Measurements from ENCODE around the gene CPNE8. TPM values are rescaled to one million over a fixed set of nuclear protein-coding genes. Genes with fewer than 3 reads are reported as not detected.

CPNE8 gene
- total and polyA plus RNA-seq, 2 experiments from 2014 or later: 5.9 to 14.5 TPM

GRCh38 chr12:38761636-38762342, 143.6 kb downstream of the CPNE8 start:
- Histone ChIP-seq H3K27me3 (no peaks in the 10 kb centered on the region), H3K36me3 (replicated peaks; ENCODE audit: insufficient read depth, low read depth) (no peaks in the 10 kb centered on the region), H3K9me2 (replicated peaks; ENCODE audit: insufficient read depth) (no peaks in the 10 kb centered on the region), H3K27ac (no peak overlapping the region), H4K20me1 (ENCODE audit: insufficient read depth, poor library complexity, severe bottlenecking) (no peaks in the 10 kb centered on the region), H2AFZ (no peak overlapping the region), H3K4me3 (no peak overlapping the region), H3K9me3 (ENCODE audit: low read depth) (no peaks in the 10 kb centered on the region), H3K79me2 (no peaks in the 10 kb centered on the region), H3K4me1 (ENCODE audit: insufficient read depth) (no peaks in the 10 kb centered on the region), H3K4me2 (no peak overlapping the region)
- WGBS (ENCODE audit: low lambda C conversion rate, missing lambda C conversion rate): 93% methylated on average over 3 of the region's 3 CpGs
- TF ChIP-seq, protein P1, sequence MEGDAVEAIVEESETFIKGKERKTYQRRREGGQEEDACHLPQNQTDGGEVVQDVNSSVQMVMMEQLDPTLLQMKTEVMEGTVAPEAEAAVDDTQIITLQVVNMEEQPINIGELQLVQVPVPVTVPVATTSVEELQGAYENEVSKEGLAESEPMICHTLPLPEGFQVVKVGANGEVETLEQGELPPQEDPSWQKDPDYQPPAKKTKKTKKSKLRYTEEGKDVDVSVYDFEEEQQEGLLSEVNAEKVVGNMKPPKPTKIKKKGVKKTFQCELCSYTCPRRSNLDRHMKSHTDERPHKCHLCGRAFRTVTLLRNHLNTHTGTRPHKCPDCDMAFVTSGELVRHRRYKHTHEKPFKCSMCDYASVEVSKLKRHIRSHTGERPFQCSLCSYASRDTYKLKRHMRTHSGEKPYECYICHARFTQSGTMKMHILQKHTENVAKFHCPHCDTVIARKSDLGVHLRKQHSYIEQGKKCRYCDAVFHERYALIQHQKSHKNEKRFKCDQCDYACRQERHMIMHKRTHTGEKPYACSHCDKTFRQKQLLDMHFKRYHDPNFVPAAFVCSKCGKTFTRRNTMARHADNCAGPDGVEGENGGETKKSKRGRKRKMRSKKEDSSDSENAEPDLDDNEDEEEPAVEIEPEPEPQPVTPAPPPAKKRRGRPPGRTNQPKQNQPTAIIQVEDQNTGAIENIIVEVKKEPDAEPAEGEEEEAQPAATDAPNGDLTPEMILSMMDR (IDR thresholded peaks at IDR 0.05; ENCODE audit: poor library complexity): no peak
- TF ChIP-seq EZH2phosphoT487 (IDR thresholded peaks at IDR 0.05; ENCODE audit: low read depth, severe bottlenecking, unreplicated experiment) (no peak), EZH2 (IDR thresholded peaks at IDR 0.05; ENCODE audit: borderline replicate concordance) (no peak)
- DNase-seq (ENCODE audit: low spot score): no peak

DNA sequence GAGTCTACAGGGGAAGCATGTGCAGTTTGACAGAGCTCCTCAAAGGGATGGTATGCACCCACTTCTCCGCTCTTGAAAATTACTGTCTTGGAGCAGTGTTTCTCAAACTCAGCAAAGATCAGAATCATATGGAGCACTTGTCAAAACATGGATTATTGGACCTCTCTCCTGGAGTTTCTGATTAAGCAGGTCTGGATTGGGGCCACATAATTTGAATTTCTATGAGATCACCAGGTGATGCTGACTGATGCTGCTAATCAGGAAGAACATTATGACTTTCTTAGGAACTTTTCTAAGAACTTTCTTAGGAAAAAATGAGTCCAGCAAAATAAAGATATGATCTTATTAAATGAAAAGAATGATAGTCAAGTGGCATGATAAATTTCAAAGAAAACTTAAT, 144.3 kb downstream of the CPNE8 start:
- Histone ChIP-seq H3K79me2 (no peaks in the 10 kb centered on the region), H4K20me1 (ENCODE audit: insufficient read depth, poor library complexity, severe bottlenecking) (no peaks in the 10 kb centered on the region), H3K9me2 (replicated peaks; ENCODE audit: insufficient read depth) (no peaks in the 10 kb centered on the region), H3K4me2 (no peak overlapping the region), H3K9me3 (ENCODE audit: low read depth) (no peaks in the 10 kb centered on the region), H3K4me3 (no peak overlapping the region), H3K27ac (no peak overlapping the region), H3K27me3 (no peaks in the 10 kb centered on the region), H3K4me1 (ENCODE audit: insufficient read depth) (no peaks in the 10 kb centered on the region), H3K36me3 (replicated peaks; ENCODE audit: insufficient read depth, low read depth) (no peaks in the 10 kb centered on the region), H2AFZ (no peak overlapping the region)
- DNase-seq (ENCODE audit: low spot score): no peak
- no peak for TF ChIP-seq EZH2 (IDR thresholded peaks at IDR 0.05; ENCODE audit: borderline replicate concordance)
- TF ChIP-seq, protein P1 (IDR thresholded peaks at IDR 0.05; ENCODE audit: poor library complexity): no peak
- no peak for TF ChIP-seq EZH2phosphoT487 (IDR thresholded peaks at IDR 0.05; ENCODE audit: low read depth, severe bottlenecking, unreplicated experiment)
- 97% methylated on average over 1 of the region's 1 CpG for WGBS (ENCODE audit: low lambda C conversion rate, missing lambda C conversion rate)

DNA sequence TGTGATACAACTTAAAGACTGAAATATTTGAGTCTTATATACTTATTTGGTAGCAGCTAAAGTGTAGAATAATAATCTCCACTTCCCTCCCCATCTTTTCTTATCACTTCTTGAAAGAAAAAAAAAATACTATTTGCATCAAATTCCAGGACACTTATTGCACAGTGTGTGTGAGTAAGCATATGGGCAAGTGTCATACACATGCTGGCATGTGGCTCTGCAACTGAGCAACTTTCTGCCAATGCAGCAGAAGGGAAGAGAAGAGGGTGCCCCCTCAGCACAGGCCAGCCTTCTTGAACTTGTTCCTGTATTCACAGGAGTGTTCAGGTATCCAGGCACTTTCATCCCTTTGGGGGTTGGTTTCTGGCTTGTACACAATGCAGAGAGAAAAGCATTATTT, 145.8 kb downstream of the CPNE8 start:
- H3K9me3 ChIP-seq (ENCODE audit: low read depth): no peaks in the 10 kb centered on the region
- H3K27ac ChIP-seq: no peak overlapping the region
- H3K9me2 ChIP-seq (replicated peaks; ENCODE audit: insufficient read depth): no peaks in the 10 kb centered on the region
- H3K79me2 ChIP-seq: no peaks in the 10 kb centered on the region
- no peak for DNase-seq (ENCODE audit: low spot score)
- TF ChIP-seq EZH2phosphoT487 (IDR thresholded peaks at IDR 0.05; ENCODE audit: low read depth, severe bottlenecking, unreplicated experiment): no peak
- TF ChIP-seq, protein P1 (IDR thresholded peaks at IDR 0.05; ENCODE audit: poor library complexity): no peak
- TF ChIP-seq EZH2 (IDR thresholded peaks at IDR 0.05; ENCODE audit: borderline replicate concordance): no peak
- no peaks in the 10 kb centered on the region for H4K20me1 ChIP-seq (ENCODE audit: insufficient read depth, poor library complexity, severe bottlenecking)
- no peaks in the 10 kb centered on the region for H3K27me3 ChIP-seq
- no peaks in the 10 kb centered on the region for H3K4me1 ChIP-seq (ENCODE audit: insufficient read depth)
- H3K4me3 ChIP-seq: no peak overlapping the region
- no peaks in the 10 kb centered on the region for H3K36me3 ChIP-seq (replicated peaks; ENCODE audit: insufficient read depth, low read depth)
- H2AFZ ChIP-seq: no peak overlapping the region
- H3K4me2 ChIP-seq: no peak overlapping the region

All from hepatocyte (in vitro differentiated cells).